Posterior vena cava (tissue), 2 donors: ENCODE data around the gene DUSP16. TPM values are rescaled to one million over a fixed set of nuclear protein-coding genes. Genes with fewer than 3 reads are reported as not detected.

Source experiments
- DNase-seq: peaks from one replicate; pipeline ENCODE4 v3.0.0-alpha.2; 2020; ENCODE audit warnings: low spot score
- intact Hi-C, 2 donors: fragments of 100-400 bp; cut with DNase I; formaldehyde crosslinking; loops; one replicate each; pipeline versions ENCODE4 v1.14.1 to v1.14.2; 2022 to 2023
- total RNA-seq, 2 donors: library from RNA; stranded (reverse); fragmentation: NEBNext Ultra II Directional; extraction: Animal tissue kit (Norgen Biotek cat#: 25700); gene quantifications; one replicate each; pipeline ENCODE4 v1.2.1, GENCODE V29; 2021
- donor health status: DM: yes; HTN: yes; CAD: no.
- donor health status: DM: yes; HTN: yes; CAD: no.

DUSP16 gene
- total RNA-seq, 2 donors from 2014 or later, result 14.8 to 19.5 TPM

- intact Hi-C loops, result no loop called here
- no peak for DNase-seq
Observed at GRCh38 chr12:12555656-12556055, 7.0 kb downstream of the DUSP16 start.

GRCh38 chr12:12553208-12553785 lies 9.4 kb downstream of the DUSP16 start:
- intact Hi-C loops, result no loop called here
- no peak for DNase-seq

GRCh38 chr12:12551115-12551514 lies 11.5 kb downstream of the DUSP16 start:
- no peak for DNase-seq
- intact Hi-C loops, result no loop called here

- intact Hi-C loops, result no loop called here
- DNase-seq, result no peak
Observed at GRCh38 chr12:12550277-12550676, 12.4 kb downstream of the DUSP16 start.

GRCh38 chr12:12549426-12549825 lies 13.2 kb downstream of the DUSP16 start:
- DNase-seq, result no peak
- intact Hi-C loops, result no loop called here

GRCh38 chr12:12548713-12549112 lies 13.9 kb downstream of the DUSP16 start:
- intact Hi-C loops, result no loop called here
- no peak for DNase-seq

- no peak for DNase-seq
- intact Hi-C loops, result no loop called here
Observed at GRCh38 chr12:12546314-12546772, 16.3 kb downstream of the DUSP16 start.

GRCh38 chr12:12543959-12544358 lies 18.7 kb downstream of the DUSP16 start:
- DNase-seq, result no peak
- intact Hi-C loops, result no loop called here

GRCh38 chr12:12542964-12543363 lies 19.7 kb downstream of the DUSP16 start:
- DNase-seq, result no peak

GRCh38 chr12:12542286-12542685 lies 20.4 kb downstream of the DUSP16 start:
- DNase-seq, result no peak
- intact Hi-C loops, result no loop called here

More at GRCh38 chr12:12542964-12543363, 19.7 kb downstream of the DUSP16 start:
- intact Hi-C loops, result no loop called here

GRCh38 chr12:12541782-12542181 lies 20.9 kb downstream of the DUSP16 start:
- no peak for DNase-seq
- intact Hi-C loops, result no loop called here

GRCh38 chr12:12540261-12541013 lies 22.2 kb downstream of the DUSP16 start:
- no peak for DNase-seq
- intact Hi-C loops, result no loop called here

- DNase-seq, result no peak
- intact Hi-C loops, result no loop called here
Observed at GRCh38 chr12:12539028-12539810, 23.4 kb downstream of the DUSP16 start.

- DNase-seq, result no peak
- intact Hi-C loops, result no loop called here
Observed at GRCh38 chr12:12538535-12538934, 24.1 kb downstream of the DUSP16 start.

GRCh38 chr12:12537421-12537820 lies 25.2 kb downstream of the DUSP16 start:
- no peak for DNase-seq
- intact Hi-C loops, result no loop called here

- no peak for DNase-seq
- intact Hi-C loops, result no loop called here
Observed at GRCh38 chr12:12534975-12535374, 27.7 kb downstream of the DUSP16 start.

GRCh38 chr12:12534166-12534866 lies 28.3 kb downstream of the DUSP16 start:
- no peak for DNase-seq

GRCh38 chr12:12533238-12533829 lies 29.3 kb downstream of the DUSP16 start:
- intact Hi-C loops, result no loop called here
- DNase-seq, result no peak

More at GRCh38 chr12:12534166-12534866, 28.3 kb downstream of the DUSP16 start:
- intact Hi-C loops, result no loop called here

GRCh38 chr12:12531194-12531593 lies 31.5 kb downstream of the DUSP16 start:
- DNase-seq, result no peak
- intact Hi-C loops, result no loop called here
